Right ventricle myocardium superior (tissue), 1 donor: ENCODE measurements around the gene RHOF. TPM values are rescaled to one million over a fixed set of nuclear protein-coding genes. Genes with fewer than 3 reads are reported as not detected.
"Not testable (repeated sequence)": the region's sequence is repeated elsewhere in the genome, so short reads cannot be mapped to it uniquely, and the experiment has no call there.

Experiments used
- ATAC-seq: fragments of 200-7000 bp; cut with Tn5 transposase; one replicate; pipeline ENCODE4 v1.9.1; 2020; ENCODE audit warnings: mild to moderate bottlenecking; ENCODE audit not compliant: poor library complexity
- DNase-seq: peaks from one replicate; pipeline ENCODE4 v3.0.0-alpha.2; 2020
- intact Hi-C: fragments of 100-400 bp; cut with DNase I; formaldehyde crosslinking; loops from one replicate; pipeline ENCODE4 v1.11.2; 2022
- total RNA-seq: library from RNA; stranded (reverse); fragmentation: NEBNext Ultra II Directional; extraction: Animal tissue kit (Norgen Biotek cat#: 25700); gene quantifications from one replicate; pipeline ENCODE4 v1.2.1, GENCODE V29; 2021
- donor health status: DM: no; HTN: yes; CAD: no; lungs with severe emphysema.

RHOF gene
- total RNA-seq, 1 donor from 2014 or later, result 41.8 TPM

DNA sequence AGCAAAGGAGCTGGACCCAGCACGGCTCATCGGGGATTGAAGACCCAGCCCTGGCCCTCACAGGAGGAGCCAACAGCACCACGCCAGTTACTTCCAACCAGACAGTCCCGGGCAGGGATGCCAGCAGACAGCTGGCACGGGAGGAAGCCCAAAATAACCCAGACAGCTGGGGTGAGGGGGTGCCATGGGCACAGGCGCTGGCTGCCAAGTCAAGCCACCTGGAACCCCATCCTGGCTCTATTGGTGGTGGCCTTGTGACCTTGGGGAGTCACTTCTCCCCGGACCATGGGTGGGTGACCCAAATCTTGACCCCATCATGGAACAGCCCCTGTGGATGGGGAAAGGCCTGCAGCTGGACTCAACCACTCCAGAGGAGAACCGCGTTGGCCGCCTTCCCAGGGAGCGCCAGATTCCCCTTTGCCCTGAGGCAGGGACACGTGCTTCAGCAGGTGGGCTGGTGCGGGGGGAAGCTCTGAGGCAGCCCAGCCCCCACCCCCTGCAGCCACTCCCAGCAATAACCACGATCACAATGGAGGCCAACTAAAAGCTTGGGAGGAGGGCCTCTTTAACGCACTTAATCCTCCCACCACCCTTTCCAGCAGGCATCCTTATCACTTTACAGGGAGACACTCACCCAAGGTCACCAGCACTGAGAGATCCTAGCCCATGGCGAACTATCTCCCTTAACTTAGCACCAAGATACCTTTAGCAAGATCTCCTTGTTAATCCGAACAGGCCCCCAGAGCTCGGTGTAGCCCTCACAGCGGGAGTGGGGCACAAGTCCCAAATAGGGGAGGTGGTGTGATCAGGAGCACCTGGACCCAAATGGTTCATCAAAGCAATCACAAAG is 4.7 kb upstream of the RHOF start:
- DNase-seq (peak; percentile 89), ATAC-seq (peak; percentile 8)
- intact Hi-C loops, result loop anchor here (5.0 kb wide), 1 partner anchor 89 kb away; the partner anchor contains the start of gene PSMD9

DNA sequence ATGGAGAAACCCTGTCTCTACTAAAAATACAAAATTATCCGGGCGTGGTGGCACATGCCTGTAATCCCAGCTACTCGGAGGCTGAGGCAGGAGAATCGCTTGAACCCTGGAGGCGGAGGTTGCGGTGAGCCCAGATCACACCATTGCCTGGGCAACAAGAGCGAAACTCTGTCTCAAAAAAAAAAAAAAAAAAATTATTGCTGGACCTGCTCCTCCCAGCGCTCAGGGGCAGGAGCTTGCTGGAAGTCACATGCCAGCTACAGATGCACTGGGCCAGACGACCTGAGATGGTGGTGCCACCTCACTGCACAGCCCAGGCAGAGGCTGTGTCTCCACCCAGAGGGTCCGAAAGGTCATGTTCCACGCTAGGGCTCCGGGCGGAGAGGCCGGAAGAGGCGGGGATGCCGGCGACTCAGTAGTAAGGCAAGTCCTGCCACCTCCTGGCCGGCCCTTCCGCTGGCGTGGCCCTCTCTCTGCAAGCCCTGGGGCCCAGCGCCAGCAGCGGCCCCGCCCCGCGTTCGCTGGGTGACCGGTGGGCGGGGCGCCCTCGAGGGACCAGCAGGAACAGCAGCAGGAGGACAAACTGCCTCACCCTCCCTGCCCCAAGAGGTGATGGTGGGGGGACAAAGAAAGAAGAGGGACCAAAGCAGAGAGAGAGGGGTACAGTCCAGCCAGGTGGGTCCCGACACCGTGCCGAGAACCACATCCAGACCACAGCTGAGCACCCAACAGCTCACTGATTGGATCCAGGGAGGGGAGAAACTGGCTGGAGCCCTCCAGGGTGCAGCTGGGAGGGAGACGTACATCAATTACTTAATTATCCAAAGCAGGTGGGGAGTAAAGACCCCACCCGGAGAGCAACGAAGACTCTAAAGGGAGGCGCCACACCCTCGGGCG is 3.6 kb upstream of the RHOF start:
- peak; percentile 50 for ATAC-seq
- DNase-seq, result peak; percentile 98
- intact Hi-C loops, result loop anchor here (5.0 kb wide), 1 partner anchor 90 kb away; the partner anchor contains the start of gene PSMD9

DNA sequence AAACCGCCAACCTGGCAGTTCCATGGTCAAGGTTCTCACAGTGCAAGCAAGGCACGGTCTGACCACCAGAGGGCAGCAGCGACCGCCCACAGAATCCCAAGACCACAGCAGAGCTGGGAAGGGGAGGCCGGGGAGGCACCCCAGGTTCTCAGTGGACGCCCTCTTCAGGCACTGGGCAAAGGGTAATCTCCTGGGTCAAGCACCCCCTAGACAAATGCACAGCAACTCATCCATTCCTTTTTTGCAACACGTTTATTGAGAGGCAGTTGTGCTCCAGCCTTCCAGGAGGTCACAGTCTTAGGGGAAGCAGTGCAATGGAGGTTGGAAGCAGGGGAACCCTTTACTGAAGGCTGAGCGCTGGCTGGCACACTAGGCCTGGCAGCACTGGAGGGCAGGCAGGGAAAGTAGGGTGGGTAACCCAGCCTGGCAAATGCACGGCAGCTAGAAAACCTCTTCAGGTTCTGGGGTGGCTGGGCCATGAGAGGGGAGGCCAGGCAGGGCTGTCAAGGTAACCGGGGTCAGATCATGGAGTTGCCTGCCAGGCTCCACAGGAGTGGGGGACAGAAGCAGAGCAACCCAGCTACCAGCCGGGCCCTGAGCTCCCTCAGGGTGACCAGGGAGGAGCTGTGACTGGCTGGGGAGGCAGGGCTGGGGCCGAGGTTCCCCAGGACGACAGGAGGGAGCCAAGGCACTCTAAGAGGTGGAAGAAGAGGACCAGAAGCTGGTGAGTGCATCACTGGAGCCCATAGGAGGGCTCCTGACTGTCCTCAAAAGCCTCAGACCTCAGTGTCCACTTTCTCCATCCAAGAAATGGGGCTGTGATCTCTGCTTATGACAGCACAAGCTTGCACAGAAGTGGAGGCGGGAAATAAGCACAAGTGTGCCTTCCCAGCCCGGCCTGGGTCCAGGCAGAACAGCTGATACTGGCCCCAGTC is 1.8 kb upstream of the RHOF start:
- ATAC-seq (peak; percentile 52), DNase-seq (peak; percentile 95)
- intact Hi-C loops, result loop anchor here (2.0 to 5.0 kb wide), 2 partner anchors 18 to 92 kb away; partner anchors contain the start of gene PSMD9

DNA sequence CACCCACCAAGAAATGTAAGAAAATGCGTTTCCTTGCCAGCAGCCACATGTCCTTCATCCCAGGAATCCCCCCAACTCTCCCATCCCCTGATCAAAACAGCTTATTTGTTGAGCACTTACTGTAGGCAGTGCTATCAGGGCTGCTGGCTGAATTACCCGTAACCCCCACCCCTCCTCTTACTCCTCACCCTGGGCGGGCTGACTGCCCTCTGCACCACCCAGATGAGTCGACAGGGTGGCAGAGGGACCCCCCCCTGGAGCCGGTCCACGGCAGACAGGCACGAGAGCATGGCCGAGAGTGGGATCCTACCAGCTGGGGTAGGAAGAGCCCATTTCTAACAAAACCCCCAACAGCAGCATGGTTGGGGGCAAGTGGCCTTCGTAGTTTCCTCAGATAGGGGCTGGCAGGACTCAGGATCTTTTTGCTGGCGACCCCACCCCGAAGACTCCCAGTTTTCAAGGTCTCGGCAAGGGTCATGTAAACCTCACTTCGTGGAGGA is 1.1 kb upstream of the RHOF start:
- intact Hi-C loops, result loop anchor here (2.0 to 5.0 kb wide), 3 partner anchors 18 to 97 kb away; partner anchors contain the start of gene PSMD9
- ATAC-seq, result no peak
- DNase-seq, result no peak

DNA sequence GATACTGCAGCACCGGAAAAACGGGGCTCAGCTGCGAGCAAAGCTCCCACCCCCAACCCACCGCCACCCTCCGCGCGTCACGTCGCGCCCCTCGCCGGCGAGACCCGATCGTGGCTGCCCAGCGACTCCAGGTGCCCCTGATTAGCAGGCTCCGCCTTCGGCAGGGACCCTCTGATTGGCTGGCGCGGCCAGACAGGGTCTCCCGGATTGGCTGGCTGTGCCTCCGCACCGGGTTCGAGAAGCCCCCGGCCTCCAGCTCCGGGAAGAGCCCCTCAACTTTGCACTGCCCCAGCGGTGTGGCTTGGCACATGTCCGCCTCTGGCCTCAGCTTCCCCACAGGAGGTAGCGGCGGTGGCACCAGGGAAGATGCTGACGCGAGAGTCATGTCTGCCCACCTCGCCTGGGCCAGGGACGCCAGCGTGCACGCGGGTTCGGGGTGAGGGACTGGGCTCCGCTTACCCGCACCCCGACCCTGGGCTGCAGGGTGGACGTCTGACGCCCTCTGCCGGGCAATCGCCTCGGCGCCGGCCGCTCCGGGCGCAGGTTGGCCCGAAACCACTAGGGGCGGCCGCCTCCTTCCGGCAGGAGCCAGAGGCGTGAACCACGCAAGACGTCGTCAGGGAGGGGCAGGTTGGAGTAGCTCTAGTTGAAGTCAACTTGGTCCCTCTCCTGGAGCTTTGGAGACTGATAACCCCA is 498 bp upstream of the RHOF start:
- ATAC-seq (peak; percentile 69), DNase-seq (peak; percentile 94)
- intact Hi-C loops, result loop anchor here (2.0 to 5.0 kb wide), 2 partner anchors 19 to 97 kb away; no protein-coding TSS in a partner anchor

DNA sequence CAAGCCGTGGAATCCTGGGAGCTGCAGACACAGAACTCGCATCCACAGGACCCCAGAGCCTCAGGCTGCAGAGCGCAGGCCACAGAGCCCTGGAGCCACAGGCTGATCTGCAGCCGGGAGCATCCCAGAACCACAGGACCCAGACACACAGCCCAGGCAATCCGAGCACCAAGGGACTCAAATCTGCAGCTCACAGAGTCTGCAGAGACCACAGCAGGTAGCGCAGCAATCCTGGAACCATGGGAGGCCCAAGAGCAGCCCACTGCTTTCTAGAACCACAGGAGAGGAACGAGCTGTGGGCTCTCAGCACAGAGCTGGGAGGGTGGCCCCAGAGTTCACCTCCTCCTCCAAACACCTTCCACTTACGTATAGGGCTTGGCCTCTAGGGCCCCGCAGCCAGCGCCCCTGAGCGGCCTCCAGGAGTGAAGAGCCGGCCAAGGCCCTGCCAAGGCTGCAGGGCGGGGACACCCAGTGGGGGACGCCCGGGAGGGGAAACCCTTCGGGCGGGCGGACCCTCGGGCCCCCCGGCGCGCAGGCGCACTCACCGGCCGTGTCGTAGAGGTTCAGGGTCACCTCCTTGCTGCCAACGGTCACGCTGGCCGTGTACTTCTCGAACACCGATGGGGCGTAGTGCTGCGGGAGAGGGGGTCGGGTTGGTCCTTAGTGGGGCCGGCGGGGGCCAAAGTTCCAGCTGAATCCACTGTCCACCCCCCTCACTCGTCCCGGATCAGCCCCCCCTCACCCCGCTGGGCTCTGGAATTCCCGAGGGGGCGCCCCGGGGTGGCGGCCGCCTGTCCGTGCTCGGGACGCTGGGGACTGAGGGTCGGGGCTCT is 665 bp downstream of the RHOF start:
- intact Hi-C loops, result loop anchor here (5.0 kb wide), 1 partner anchor 96 kb away; no protein-coding TSS in a partner anchor
- ATAC-seq (peak; percentile 10), DNase-seq (peak; percentile 77)

DNA sequence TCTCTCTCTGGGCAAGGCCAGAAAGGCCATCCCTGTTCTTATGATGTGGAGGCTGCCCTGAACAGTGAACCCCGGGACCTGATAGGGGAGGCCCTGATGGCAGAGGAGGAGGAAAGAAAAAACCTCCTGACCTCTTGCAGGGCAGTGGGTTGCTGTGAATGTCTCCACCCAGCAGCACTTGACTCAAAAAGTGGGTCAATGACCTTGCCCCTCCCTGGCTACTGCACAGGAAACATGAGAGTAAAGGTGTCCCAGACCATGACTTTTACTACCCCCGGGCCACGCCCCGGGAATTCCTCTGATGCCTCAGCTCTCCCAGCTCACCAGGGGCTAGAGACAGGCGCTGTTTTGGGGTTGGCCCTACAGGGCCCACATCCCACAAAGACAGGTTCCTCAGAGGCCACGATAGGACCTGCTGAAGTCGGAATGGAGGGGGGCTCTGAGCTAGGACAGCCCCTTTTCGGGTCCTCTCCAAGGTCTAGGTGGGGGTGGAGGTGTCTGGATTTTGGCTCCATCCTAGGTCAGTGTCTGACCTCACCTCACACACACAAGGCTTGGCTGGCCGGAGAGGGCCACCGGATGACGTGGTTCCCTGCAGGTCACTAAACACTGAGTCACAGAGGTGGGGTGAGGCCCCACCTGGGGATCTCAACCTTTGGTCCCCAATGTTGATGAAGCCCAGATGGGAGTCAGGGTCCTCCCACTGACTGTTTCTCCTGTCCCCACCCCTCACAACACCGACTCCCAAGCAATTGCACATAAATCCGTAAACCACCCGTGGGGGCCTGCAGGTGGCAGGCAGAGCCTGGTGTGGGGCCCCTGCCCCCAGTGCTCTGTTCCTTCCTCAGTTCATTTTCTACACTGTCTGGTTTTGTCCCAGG is 1.6 kb downstream of the RHOF start:
- DNase-seq (no peak), ATAC-seq (no peak)
- intact Hi-C loops, result loop anchor here (5.0 kb wide), 1 partner anchor 95 kb away; no protein-coding TSS in a partner anchor

DNA sequence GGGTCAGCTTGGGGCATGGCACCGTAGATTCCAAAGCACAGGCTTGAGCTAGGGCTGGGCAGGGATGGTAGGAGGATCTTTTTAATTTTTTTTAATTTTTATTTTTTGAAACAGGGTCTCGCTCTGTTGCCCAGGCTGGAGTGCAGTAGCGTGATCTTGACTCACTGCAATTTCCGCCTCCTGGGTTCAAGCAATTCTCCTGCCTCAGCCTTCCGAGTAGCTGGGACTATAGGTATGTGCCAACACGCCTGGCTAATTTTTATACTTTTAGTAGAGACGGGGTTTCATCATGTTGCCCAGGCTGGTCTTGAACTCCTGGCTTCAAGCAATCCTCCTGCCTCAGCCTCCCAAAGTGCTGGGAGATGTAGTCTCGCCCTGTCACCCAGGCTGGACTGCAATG is 2.7 kb downstream of the RHOF start:
- intact Hi-C loops, result loop anchor here (5.0 kb wide), 1 partner anchor 93 kb away; no protein-coding TSS in a partner anchor
- DNase-seq, ATAC-seq: not testable (repeated sequence)

DNA sequence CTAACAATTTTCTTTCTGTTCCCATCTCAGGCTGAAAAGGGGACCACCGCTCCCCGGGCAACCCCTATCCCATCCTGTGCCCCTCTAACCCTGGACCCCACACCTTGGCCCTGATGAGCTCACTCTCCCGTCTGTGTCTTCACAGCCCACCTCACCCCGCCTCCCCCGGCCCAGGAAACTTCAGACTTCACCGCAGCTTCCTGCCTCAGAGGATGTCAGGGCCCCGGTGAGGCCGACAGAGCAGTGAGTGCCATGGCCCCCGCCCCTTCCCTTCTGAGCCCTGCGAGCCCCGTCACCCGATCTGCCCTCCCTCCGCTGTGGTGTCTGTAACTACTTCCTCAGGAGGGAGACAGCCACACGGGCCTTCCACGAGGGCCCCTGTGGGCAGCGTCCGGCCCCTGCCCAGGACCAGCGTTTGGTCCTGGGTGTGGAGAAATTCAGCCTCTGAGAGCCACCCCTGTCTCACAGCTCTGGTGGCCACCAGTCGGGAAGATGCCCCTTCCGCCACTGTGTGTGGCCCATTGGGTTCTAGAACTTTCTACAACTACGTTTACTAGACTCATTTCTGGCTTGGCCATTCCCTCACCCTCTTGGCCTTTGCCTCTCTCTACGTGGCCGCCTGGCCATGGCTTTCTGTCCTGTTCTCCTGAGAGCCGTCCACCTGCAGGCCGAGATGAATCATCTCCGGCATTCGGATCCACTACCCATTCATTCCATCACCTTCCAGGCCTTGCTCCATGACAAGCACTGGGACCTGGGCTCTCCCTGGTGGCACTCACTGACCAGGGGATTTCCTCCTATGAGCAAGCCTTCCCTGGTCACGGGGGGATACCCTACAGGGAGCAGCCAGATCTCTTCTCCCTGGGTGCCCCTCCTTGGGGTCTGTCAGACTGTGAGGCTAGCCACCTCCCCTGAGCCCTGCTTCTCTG is 3.4 kb downstream of the RHOF start:
- DNase-seq (peak; percentile 86), ATAC-seq (no peak)
- intact Hi-C loops, result loop anchor here (5.0 kb wide), 1 partner anchor 93 kb away; no protein-coding TSS in a partner anchor

DNA sequence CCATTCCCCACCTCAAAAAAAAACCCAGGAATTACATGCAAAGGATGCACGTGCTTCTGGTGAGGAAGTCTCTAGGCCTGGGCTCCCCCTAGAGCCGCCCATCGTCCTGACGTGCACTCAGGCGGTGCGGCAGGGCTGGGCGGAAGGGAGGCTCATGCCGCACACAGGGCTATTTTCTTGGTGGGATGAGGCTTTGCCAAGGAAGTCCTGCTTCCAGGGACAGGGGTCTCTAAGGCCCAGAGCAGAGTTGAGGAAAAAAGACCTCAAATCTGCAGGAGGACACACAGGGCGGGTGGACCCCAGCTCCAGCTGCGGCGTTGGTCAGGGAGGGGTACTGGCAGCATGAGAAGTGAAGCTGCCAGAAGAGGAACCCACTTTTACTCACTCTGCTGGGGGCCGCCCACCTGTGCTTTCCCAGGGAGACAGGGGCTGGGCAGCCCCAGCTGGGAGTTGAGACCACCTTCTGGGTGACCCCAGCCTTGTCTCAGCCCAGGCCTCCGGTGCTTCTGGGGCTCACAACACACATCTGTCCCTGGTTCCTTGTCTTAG is 4.2 kb downstream of the RHOF start:
- DNase-seq (peak; percentile 64), ATAC-seq (no peak)
- intact Hi-C loops, result no loop called here

DNA sequence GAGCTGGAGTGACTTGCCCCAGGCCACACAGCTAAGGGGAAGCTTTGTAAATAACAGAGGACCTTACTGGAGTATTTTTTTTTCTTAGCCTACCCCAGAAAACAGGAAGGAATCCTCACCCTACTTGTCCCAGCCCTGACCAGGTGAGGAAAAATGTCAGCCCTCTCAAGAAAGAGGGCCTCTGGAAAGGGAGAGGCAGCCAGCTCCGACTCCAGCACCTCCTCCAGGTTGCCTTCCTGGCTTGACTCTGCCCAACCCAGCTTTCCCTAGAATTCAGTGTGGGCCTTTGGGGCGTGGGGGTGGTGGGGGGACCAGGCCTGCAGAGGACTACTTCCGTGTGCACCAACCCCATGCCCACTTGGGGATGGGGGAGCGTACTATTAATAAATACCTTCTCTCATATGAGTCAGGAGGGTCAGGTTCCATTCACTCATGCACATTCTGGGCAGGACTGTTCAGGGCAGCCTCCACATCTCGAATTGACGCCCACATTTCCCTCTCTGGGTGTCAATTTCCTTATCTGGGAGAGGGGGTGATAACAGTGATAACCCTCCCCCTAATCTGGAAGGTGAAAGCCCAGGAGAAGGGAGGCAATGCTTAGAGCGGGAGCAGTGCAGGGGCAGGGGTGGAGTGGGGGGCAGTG is 5.2 kb downstream of the RHOF start:
- no peak for DNase-seq
- ATAC-seq, result no peak
- intact Hi-C loops, result no loop called here

DNA sequence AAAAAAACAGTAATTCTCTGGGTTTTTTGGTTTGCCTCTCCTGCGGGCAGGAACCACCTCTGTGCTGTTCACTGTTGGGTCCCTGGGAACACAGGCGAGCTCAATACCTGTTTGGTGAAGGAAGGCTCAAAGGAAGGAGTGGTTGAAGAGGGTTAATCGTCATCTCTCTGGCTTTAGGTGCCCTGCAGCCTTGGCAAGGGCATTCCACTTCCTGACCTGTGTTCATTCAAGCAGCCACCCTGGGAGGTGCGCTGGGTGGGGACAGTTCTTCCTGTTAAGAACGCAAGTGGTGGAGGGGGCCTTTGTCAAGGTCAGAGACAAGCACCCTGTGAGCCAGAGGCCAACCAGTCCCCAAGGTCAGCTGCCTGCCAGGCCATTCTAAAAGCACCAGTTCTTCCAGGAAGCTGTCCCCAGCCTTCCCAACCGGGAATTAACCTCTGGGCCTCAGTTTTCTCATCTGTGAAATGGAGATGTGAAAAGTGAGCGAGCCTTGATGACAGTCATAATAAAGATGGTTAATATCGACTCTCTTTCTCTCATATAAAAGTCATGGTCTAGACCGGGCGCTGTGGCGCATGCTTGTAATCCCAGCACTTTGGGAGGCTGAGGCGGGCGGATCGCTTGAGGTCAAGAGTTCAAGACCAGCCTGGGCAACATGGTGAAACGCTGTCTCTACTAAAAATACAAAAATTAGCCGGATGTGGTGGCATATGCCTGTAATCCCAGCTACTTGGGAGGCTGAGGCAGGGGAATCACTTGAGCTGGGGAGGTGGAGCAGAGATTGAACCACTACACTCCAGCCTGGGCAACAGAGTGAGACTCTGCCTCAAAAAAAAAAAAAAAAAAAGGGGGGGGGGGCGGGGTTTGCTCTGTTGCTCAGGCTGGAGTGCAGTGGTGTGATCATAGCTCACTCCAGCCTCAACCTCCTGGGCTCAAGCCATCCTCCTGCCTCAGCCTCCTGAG is 6.1 kb downstream of the RHOF start:
- intact Hi-C loops, result no loop called here
- ATAC-seq (peak; percentile 42), DNase-seq (no peak)

DNA sequence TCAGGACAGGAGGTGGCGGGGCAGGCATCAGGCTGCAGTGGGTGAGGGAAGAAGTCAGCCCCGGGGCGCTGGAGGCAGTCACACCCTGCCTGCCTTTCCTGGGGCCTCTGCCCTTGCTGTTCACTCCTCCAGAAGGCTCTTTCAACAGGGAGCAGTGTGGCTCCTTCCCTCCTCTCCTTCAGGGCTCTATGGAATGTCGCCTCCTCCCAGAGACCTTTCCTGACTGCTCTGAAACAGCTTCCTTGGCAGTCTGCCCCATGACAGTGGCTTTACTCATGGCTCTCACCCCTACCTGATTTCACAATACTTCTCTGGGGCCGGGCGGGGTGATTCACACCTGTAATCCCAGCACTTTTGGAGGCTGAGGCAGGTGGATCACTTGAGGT is 7.1 kb downstream of the RHOF start:
- peak; percentile 11 for ATAC-seq
- intact Hi-C loops, result no loop called here
- DNase-seq, result no peak
